Mesenchymal stem cell (in vitro differentiated cells and primary cell): ENCODE data around the gene ARL4D.
"Not testable (repeated sequence)": the region's sequence is repeated elsewhere in the genome, so short reads cannot be mapped to it uniquely, and the experiment has no call there.

ENCODE experiments used
- DNase-seq: peaks from one replicate; pipeline ENCODE4 v3.0.0-alpha.2; 2013
- H2AFZ ChIP-seq: one replicate; pipeline ENCODE4 v1.6.1; 2013; ENCODE audit warnings: low read depth, mild to moderate bottlenecking, control low read depth, inconsistent platforms, low read length, moderate library complexity
- H2AK5ac ChIP-seq: 2 replicates; pipeline ENCODE4 v1.6.1; 2013; ENCODE audit warnings: low read length, moderate library complexity, mild to moderate bottlenecking, inconsistent platforms; ENCODE audit not compliant: severe bottlenecking
- H2BK120ac ChIP-seq: one replicate; pipeline ENCODE4 v1.6.1; 2013; ENCODE audit warnings: low read depth, mild to moderate bottlenecking, inconsistent platforms, low read length, moderate library complexity
- H2BK12ac ChIP-seq, 2 experiments: one replicate each; pipeline ENCODE4 v1.6.1; 2013; ENCODE audit warnings: inconsistent platforms in 2 of 2, low read length in 2 of 2, mild to moderate bottlenecking in 2 of 2, moderate library complexity in 2 of 2, control low read depth in 1 of 2
- H2BK15ac ChIP-seq: one replicate; pipeline ENCODE4 v1.6.1; 2013; ENCODE audit warnings: mild to moderate bottlenecking, low read depth, inconsistent platforms; ENCODE audit not compliant: poor library complexity, severe bottlenecking
- H2BK5ac ChIP-seq: 2 replicates; pipeline ENCODE4 v1.6.1; 2013; ENCODE audit warnings: low read depth, mild to moderate bottlenecking, low read length, control low read depth, inconsistent platforms; ENCODE audit not compliant: poor library complexity, severe bottlenecking
- H3K14ac ChIP-seq, 2 experiments: one replicate each; pipeline ENCODE4 v1.6.1; 2013; ENCODE audit warnings: inconsistent platforms in 2 of 2, low read length in 2 of 2, control low read depth in 1 of 2, mild to moderate bottlenecking in 1 of 2, moderate library complexity in 1 of 2
- H3K18ac ChIP-seq, 2 experiments: one replicate each; pipeline ENCODE4 v1.6.1; 2013; ENCODE audit warnings: inconsistent platforms in 2 of 2, low read length in 2 of 2, control low read depth in 1 of 2, low read depth in 1 of 2, mild to moderate bottlenecking in 1 of 2
- H3K23ac ChIP-seq, 2 experiments: one replicate each; pipeline ENCODE4 v1.6.1; 2013; ENCODE audit warnings: inconsistent platforms in 2 of 2, low read length in 2 of 2, mild to moderate bottlenecking in 2 of 2, moderate library complexity in 2 of 2, control low read depth in 1 of 2
- H3K27ac ChIP-seq: 2 replicates; pipeline ENCODE4 v1.5.1; 2013; ENCODE audit warnings: mild to moderate bottlenecking, moderate library complexity, low read length, control low read depth, inconsistent platforms; ENCODE audit not compliant: poor library complexity, severe bottlenecking
- H3K27me3 ChIP-seq, 2 experiments: 2 replicates each; pipeline versions ENCODE4 v1.6.1 to v1.7.0; 2013; ENCODE audit warnings: low read length in 2 of 2, mild to moderate bottlenecking in 2 of 2, moderate library complexity in 2 of 2, control low read depth in 1 of 2, inconsistent platforms in 1 of 2; ENCODE audit not compliant: control insufficient read depth in 1 of 2, insufficient read depth in 1 of 2
- H3K36me3 ChIP-seq, 2 experiments: 2 replicates each; pipeline versions ENCODE4 v1.6.1 to v1.7.0; 2013; ENCODE audit warnings: low read length in 2 of 2, control low read depth in 1 of 2, inconsistent platforms in 1 of 2, low read depth in 1 of 2, mild to moderate bottlenecking in 1 of 2; ENCODE audit not compliant: insufficient read depth in 2 of 2, control insufficient read depth in 1 of 2
- H3K4ac ChIP-seq, 2 experiments: one replicate each; pipeline ENCODE4 v1.6.1; 2013; ENCODE audit warnings: inconsistent platforms in 2 of 2, low read length in 2 of 2, mild to moderate bottlenecking in 2 of 2, moderate library complexity in 2 of 2, control low read depth in 1 of 2, low read depth in 1 of 2
- H3K4me1 ChIP-seq: 2 replicates; pipeline ENCODE4 v1.6.1; 2013; ENCODE audit warnings: low read depth, low read length, control low read depth; ENCODE audit not compliant: control insufficient read depth, insufficient read depth
- H3K4me2 ChIP-seq: 2 replicates; pipeline ENCODE4 v1.6.1; 2013; ENCODE audit warnings: low read length, mild to moderate bottlenecking, inconsistent platforms; ENCODE audit not compliant: poor library complexity, severe bottlenecking
- H3K4me3 ChIP-seq, 2 experiments: 2 replicates each; pipeline versions ENCODE4 v1.5.1 to v1.7.0; 2013; ENCODE audit warnings: low read length in 2 of 2, mild to moderate bottlenecking in 2 of 2, control low read depth in 1 of 2, low read depth in 1 of 2; ENCODE audit not compliant: insufficient read depth in 1 of 2
- H3K79me1 ChIP-seq: replicated peaks from 2 replicates; pipeline ENCODE4 v1.6.1; 2013; ENCODE audit warnings: mild to moderate bottlenecking, control low read depth, low read length, inconsistent platforms; ENCODE audit not compliant: poor library complexity, severe bottlenecking
- H3K9ac ChIP-seq: 2 replicates; pipeline ENCODE4 v1.7.0; 2013; ENCODE audit warnings: mild to moderate bottlenecking, low read length, moderate library complexity
- H3K9me3 ChIP-seq: 2 replicates; pipeline ENCODE4 v1.7.0; 2013; ENCODE audit warnings: mild to moderate bottlenecking, low read length; ENCODE audit not compliant: control insufficient read depth
- H4K8ac ChIP-seq: one replicate; pipeline ENCODE4 v1.6.1; 2013; ENCODE audit warnings: inconsistent platforms, mild to moderate bottlenecking, low read length, moderate library complexity
- H4K91ac ChIP-seq: one replicate; pipeline ENCODE4 v1.6.1; 2013; ENCODE audit warnings: mild to moderate bottlenecking, low read length, inconsistent platforms
- WGBS: methylation state at CpG from one replicate; pipeline ENCODE4 v1.1.7; 2013; ENCODE audit warnings: mixed read lengths; 5-methylcytosine and 5-hydroxymethylcytosine counted together

Gene ARL4D

DNA sequence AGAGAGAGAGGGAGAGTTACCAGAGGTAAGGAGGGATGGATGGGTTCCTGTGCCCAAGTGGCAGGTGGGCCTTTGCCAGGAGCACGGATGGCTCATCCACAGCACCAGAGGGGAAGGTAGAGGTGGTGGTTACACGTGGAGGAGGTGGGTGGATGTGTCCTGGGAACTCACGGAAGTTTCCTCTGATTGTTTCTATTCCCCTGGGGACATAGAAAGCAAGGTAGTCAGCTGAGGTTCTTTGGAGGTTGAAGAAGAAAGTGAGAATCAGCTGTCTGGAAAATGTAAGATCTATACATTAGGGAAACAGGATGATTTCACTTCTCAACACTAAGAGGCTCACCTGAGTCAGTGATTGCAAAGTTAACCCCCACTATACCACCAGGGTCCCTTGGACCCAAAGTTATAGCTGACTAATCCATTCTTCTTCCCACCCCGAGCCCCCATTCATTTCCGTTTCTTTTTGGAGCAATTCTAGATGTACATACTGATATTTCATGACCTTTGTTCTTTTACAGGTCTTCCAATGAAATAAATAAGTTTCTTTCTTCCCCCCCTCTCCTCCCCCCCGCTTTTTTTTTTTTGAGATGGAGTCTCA, 27.5 kb upstream of the ARL4D start:
- Histone ChIP-seq H3K36me3 (no peaks in the 10 kb centered on the region), H2AFZ (no peak overlapping the region), H3K4ac (no peak overlapping the region), H3K4me3 (no peak overlapping the region), H3K4me2 (no peak overlapping the region), H2BK15ac (no peak overlapping the region), H2BK12ac (peak overlapping the region in 1 of 2 experiments; percentile 29), H3K14ac (no peak overlapping the region), H3K18ac (no peak overlapping the region), H3K27ac (no peak overlapping the region), H3K27me3 (no peaks in the 10 kb centered on the region), H2AK5ac (no peak overlapping the region), H4K8ac (no peak overlapping the region), H3K23ac (no peak overlapping the region), H3K4me1 (peaks cover 10% of the 10 kb centered on the region), H2BK5ac (no peak overlapping the region), H2BK120ac (no peak overlapping the region), H3K9ac (no peak overlapping the region), H3K9me3 (no peaks in the 10 kb centered on the region), H3K79me1 (no peaks in the 10 kb centered on the region), H4K91ac (no peak overlapping the region)
- WGBS, result 84% methylated on average over 6 of the region's 6 CpGs
- DNase-seq, result no peak

DNA sequence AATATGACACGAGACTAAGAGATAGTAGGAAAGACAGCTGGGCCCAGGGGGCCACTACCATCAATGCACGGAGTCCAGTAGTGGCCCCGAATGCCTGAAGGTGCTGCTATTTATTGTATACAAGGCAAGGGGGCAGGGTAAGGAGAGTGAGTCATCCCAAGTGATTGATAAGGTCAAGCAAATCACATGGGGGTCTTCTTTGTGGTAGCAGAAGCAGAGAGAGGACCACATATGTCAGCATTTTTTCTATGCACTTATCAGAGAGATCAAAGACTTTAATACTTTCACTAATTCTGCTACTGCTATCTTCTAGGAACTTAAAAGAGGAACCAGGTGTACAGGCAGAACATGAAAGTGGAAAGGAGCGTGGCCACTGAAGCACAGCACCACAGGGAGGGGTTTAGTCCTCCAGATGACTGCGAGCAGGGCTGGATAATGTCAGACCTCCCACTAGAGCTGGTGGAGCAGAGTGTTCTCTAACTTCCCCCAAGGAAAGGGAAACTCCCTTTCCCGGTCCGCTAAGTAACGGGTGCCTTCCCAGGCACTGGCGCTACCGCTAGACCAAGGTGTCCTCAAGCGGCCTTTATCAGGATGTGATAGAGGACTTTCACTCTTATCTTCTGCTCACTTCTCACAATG, 26.4 kb upstream of the ARL4D start:
- H3K36me3 ChIP-seq, result no peaks in the 10 kb centered on the region
- H3K4me1 ChIP-seq, result peaks cover 9% of the 10 kb centered on the region
- H3K27me3 ChIP-seq, result no peaks in the 10 kb centered on the region
- H3K79me1 ChIP-seq, result no peaks in the 10 kb centered on the region
- WGBS, result 78% methylated on average over 9 of the region's 11 CpGs
- no peak overlapping the region for H2AK5ac ChIP-seq
- H4K91ac ChIP-seq, result no peak overlapping the region
- no peak overlapping the region for H2BK120ac ChIP-seq
- peak overlapping the region; percentile 54 for H3K9ac ChIP-seq
- no peak overlapping the region for H3K4me3 ChIP-seq
- H3K4ac ChIP-seq, result no peak overlapping the region
- no peak overlapping the region for H2AFZ ChIP-seq
- H3K14ac ChIP-seq, result no peak overlapping the region
- H4K8ac ChIP-seq, result no peak overlapping the region
- H2BK15ac ChIP-seq, result no peak overlapping the region
- no peak overlapping the region for H3K23ac ChIP-seq
- H2BK5ac ChIP-seq, result no peak overlapping the region
- H3K18ac ChIP-seq, result no peak overlapping the region
- H2BK12ac ChIP-seq, result no peak overlapping the region
- peak; percentile 60 for DNase-seq
- no peak overlapping the region for H3K27ac ChIP-seq
- no peaks in the 10 kb centered on the region for H3K9me3 ChIP-seq
- no peak overlapping the region for H3K4me2 ChIP-seq

DNA sequence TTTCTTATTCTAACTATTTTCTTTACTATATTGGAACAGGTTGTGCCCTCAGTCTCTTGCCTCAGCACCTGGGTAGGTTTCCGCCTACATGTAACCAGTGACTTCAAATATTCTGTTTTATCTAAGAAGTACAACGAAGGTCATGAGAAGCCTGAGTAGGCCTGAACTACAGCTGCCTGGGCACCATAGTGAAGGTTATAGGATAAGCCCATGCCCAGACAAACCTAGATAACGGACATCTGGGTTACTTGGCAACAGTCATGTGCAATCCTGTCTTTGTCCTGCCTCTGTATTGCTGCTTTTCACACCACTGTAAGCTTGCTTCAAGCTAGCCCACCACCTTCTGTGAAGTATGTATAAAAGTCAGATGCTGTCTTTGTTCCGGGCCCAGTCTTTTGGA, 25.4 kb upstream of the ARL4D start:
- Histone ChIP-seq H3K9ac (no peak overlapping the region), H3K18ac (no peak overlapping the region), H3K4me2 (no peak overlapping the region), H3K4ac (no peak overlapping the region), H2BK12ac (no peak overlapping the region), H3K27ac (no peak overlapping the region), H2AFZ (no peak overlapping the region), H3K4me1 (peaks cover 6% of the 10 kb centered on the region), H3K36me3 (no peaks in the 10 kb centered on the region), H3K23ac (no peak overlapping the region), H3K9me3 (no peaks in the 10 kb centered on the region), H3K79me1 (no peaks in the 10 kb centered on the region), H3K4me3 (no peak overlapping the region), H2BK120ac (no peak overlapping the region), H3K14ac (no peak overlapping the region), H2BK5ac (no peak overlapping the region), H2AK5ac (no peak overlapping the region), H3K27me3 (no peaks in the 10 kb centered on the region), H4K91ac (no peak overlapping the region), H4K8ac (no peak overlapping the region), H2BK15ac (no peak overlapping the region)
- no peak for DNase-seq
- WGBS, result 97% methylated on average over 4 of the region's 4 CpGs

DNA sequence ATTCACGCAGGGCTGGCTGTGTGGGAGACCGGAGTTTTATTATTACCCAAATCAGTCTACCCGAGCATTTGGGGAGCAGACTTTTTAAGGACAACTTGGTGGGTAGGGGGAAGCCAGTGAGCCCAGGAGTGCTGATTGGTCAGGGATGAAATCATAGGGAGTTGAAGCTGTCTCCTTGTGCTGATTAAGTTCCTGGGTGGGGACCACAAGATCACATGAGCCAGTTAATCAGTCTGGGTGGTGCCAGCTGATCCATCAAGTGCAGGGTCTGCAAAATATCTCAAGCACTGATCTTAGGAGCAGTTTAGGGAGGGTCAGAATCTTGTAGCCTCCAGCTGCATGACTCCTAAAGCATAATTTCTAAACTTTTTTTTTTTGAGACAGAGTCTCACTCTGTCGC, 22.9 kb upstream of the ARL4D start:
- H2BK120ac ChIP-seq, H3K27ac ChIP-seq, H2BK12ac ChIP-seq, H3K18ac ChIP-seq, H2AFZ ChIP-seq, H2BK5ac ChIP-seq, H3K9ac ChIP-seq, H3K79me1 ChIP-seq, H4K91ac ChIP-seq, H3K4me2 ChIP-seq, H4K8ac ChIP-seq, H3K27me3 ChIP-seq, H3K4me3 ChIP-seq, H2BK15ac ChIP-seq, H2AK5ac ChIP-seq, H3K14ac ChIP-seq, H3K4me1 ChIP-seq, H3K36me3 ChIP-seq, H3K23ac ChIP-seq, H3K4ac ChIP-seq, DNase-seq: not testable (repeated sequence)
- peaks cover 14% of the 10 kb centered on the region for H3K9me3 ChIP-seq
- 96% methylated on average over 4 of the region's 4 CpGs for WGBS
